ENCODE results near the gene ZNF473. TPM values are rescaled to one million over a fixed set of nuclear protein-coding genes. Genes with fewer than 3 reads are reported as not detected.

ZNF473 gene
- total RNA-seq, 1 donor from 2014 or later: 6.9 TPM

DNA sequence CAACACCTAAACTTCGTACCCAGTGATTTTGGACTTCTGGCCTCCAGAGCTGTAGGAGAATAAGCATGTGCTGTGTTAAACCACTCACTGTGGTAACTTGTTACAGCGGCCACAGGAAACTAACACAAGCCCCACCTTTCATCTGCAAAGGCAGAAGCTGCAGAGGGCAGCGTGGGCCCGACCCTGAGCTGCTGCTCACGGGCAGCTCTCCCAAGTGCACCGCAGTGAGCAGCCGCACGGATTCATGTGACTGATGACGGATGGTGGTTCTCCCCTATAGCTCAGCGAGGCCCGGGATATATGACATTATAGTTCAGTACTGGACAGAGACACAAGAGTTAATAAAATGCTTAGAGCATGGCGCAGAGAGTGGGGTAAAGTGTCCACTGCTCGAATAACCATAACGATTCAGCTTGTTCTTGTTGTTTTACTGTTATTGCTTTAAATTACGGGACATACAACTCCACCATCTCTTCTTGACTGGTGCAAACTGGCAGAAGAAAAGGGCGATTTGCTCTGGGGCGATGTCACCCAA is 22.5 kb upstream of the ZNF473 start:
- DNase-seq (ENCODE audit: low read depth): no peak
- no peak overlapping the region for H3K4me3 ChIP-seq (ENCODE audit: low read depth, low read length)
- no peak for TF ChIP-seq CTCF (conservative IDR thresholded peaks at IDR 0.05; ENCODE audit: low read depth, low read length)

DNA sequence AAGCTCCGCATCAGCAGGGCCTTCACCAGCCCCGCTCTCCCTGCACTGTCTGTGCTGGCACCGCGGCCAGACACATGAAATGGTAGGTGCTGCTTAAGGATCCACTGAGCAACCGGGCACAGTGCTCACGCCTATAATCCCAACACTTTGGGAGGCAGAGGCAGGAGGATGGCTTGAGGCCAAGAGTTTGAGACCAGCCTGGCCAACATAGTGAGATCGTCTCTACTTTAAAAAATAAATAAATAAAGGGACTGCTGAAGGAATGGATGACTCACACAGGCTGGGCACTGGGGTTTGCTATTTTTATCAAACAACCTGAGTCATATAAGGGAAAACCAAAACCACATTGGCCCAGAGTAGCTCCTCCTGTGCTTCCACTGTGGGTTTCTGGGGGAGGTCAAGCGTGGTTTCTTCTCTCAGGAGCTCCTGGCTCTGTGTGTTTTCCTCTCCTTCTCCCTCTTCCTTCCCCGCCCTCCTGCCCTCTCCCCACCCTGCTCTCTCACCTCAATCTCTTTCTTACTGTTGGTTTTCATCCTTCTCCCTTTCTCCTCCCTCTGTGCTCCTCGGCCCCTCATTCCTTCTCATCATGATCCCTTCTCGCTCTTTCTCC is 21.9 kb upstream of the ZNF473 start:
- no peak overlapping the region for H3K4me3 ChIP-seq (ENCODE audit: low read depth, low read length)
- peak; percentile 78 for DNase-seq (ENCODE audit: low read depth)
- TF ChIP-seq CTCF (conservative IDR thresholded peaks at IDR 0.05; ENCODE audit: low read depth, low read length): no peak

DNA sequence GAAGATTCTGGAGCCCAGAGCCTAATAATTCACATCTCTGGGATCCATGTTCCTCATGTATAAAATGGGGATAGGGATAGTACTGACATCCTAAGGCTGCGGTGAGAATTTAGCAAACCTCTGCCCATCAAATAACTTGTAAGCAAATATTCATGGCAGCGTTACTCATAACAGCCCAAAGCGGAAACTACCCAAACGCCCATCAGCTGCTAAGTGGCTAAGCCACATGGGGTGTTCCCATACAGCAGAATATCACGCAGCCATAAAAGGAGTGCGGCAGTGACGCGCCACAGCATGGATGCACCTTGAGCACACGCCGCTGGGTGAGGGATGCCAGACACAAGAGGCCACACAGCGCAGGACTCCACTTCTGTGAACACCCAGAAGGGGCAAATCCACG is 20.4 kb upstream of the ZNF473 start:
- no peak for DNase-seq (ENCODE audit: low read depth)
- TF ChIP-seq CTCF (conservative IDR thresholded peaks at IDR 0.05; ENCODE audit: low read depth, low read length): no peak
- no peak overlapping the region for H3K4me3 ChIP-seq (ENCODE audit: low read depth, low read length)

- no peak for TF ChIP-seq CTCF (conservative IDR thresholded peaks at IDR 0.05; ENCODE audit: low read depth, low read length)
- H3K4me3 ChIP-seq (ENCODE audit: low read depth, low read length): no peak overlapping the region
- DNase-seq (ENCODE audit: low read depth): no peak
These were observed 18.6 kb upstream of the ZNF473 start for GRCh38 chr19:50007170-50007569.

- no peak for TF ChIP-seq CTCF (conservative IDR thresholded peaks at IDR 0.05; ENCODE audit: low read depth, low read length)
- no peak for DNase-seq (ENCODE audit: low read depth)
- H3K4me3 ChIP-seq (ENCODE audit: low read depth, low read length): no peak overlapping the region
These were observed 17.9 kb upstream of the ZNF473 start for GRCh38 chr19:50007947-50008346.

DNA sequence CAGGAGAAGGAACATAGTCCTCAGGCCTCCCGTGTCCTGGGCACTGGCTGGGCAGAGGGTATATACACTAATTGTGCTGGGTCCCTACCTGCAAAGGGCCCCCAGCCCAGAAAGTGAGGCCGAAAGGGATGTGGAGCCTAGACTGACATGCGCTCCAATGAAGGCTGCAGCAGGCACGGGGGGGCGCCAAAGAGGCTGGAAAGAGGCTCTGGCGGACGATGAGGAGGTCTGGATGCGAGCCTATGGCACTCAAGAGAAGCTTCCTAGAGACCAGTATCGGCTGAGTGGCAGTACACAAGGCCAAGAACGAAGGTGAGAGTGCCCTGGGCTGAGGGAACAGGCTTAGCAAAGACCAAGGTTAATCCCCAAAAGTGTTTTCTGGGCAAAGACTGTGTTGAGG is 17.3 kb upstream of the ZNF473 start:
- TF ChIP-seq CTCF (conservative IDR thresholded peaks at IDR 0.05; ENCODE audit: low read depth, low read length): peak; percentile 36
- H3K4me3 ChIP-seq (ENCODE audit: low read depth, low read length): no peak overlapping the region
- DNase-seq (ENCODE audit: low read depth): no peak

GRCh38 chr19:50016225-50016807 is 9.5 kb upstream of the ZNF473 start:
- no peak overlapping the region for H3K4me3 ChIP-seq (ENCODE audit: low read depth, low read length)
- no peak for DNase-seq (ENCODE audit: low read depth)
- no peak for TF ChIP-seq CTCF (conservative IDR thresholded peaks at IDR 0.05; ENCODE audit: low read depth, low read length)
